Endothelial cell of umbilical vein (primary cell): ENCODE data around the gene EHD1. TPM values are rescaled to one million over a fixed set of nuclear protein-coding genes. Genes with fewer than 3 reads are reported as not detected.

Source experiments
- BruUV-seq: library from RNA; stranded (reverse); fragments of 400-500 nt; replicated peaks from 2 replicates; lab custom pipeline; 2021; lab: Mats Ljungman, UMichigan
- CTCF ChIA-PET: fragments of 300-600, 350-600 bp; sonication (Branson Sonifier 250); formaldehyde crosslinking; loops from one replicate; lab custom pipeline; 2021; ENCODE audit warnings: antibody characterized with exemption, inconsistent platforms; lab: Charles Lee
- POLR2A ChIA-PET: fragments of 300-600, 350-600 bp; sonication (Branson Sonifier 250); formaldehyde crosslinking; loops from one replicate; lab custom pipeline; 2021; ENCODE audit warnings: antibody characterized with exemption, inconsistent platforms; lab: Charles Lee
- DNase-seq: peaks from one replicate; pipeline ENCODE4 v3.0.0-alpha.2; 2011; ENCODE audit warnings: low read depth, low spot score
- FAIRE-seq: peaks from 2 replicates; lab custom pipeline; 2011; peaks lifted over from hg19 to GRCh38; lab: Jason Lieb, UNC
- H2AFZ ChIP-seq: 2 replicates; pipeline ENCODE4 v1.6.0; 2012; ENCODE audit warnings: low read depth, low read length, control low read depth, inconsistent platforms
- H3K27ac ChIP-seq: 2 replicates; pipeline ENCODE4 v1.5.1; 2011; ENCODE audit warnings: low read depth, mild to moderate bottlenecking, control low read depth, low read length, moderate library complexity; ENCODE audit not compliant: insufficient read depth
- H3K27me3 ChIP-seq, 2 experiments: 2 replicates each; pipeline versions ENCODE4 v1.6.0 to v1.6.1; 2011; ENCODE audit warnings: low read length in 2 of 2, mixed read lengths in 1 of 2; ENCODE audit not compliant: control insufficient read depth in 2 of 2, insufficient read depth in 2 of 2
- H3K36me3 ChIP-seq, 2 experiments: 2 replicates in 1 of 2; 3 replicates in 1 of 2; pipeline ENCODE4 v1.5.1; 2011; ENCODE audit warnings: low read length in 2 of 2, mild to moderate bottlenecking in 1 of 2, moderate library complexity in 1 of 2; ENCODE audit not compliant: control insufficient read depth in 2 of 2, insufficient read depth in 2 of 2; ENCODE audit errors: extremely low read depth in 1 of 2
- H3K4me1 ChIP-seq: 3 replicates; pipeline ENCODE4 v1.5.1; 2011; ENCODE audit warnings: mild to moderate bottlenecking, low read length; ENCODE audit not compliant: control insufficient read depth, insufficient read depth; ENCODE audit errors: extremely low read depth
- H3K4me2 ChIP-seq: 2 replicates; pipeline ENCODE4 v1.6.1; 2011; ENCODE audit warnings: low read length, control low read depth, mixed read lengths; ENCODE audit not compliant: insufficient read depth
- H3K4me3 ChIP-seq, 3 experiments: fragments of 200-600 bp in 1 of 3; sonication (generic), shearing (Covaris generic) in 1 of 3; replicated peaks in 1 of 3; 2 replicates each; pipeline ENCODE4 v1.5.1; 2011 to 2016; ENCODE audit warnings: control low read depth in 3 of 3, low read length in 3 of 3, mild to moderate bottlenecking in 2 of 3, inconsistent platforms in 1 of 3, low read depth in 1 of 3, moderate library complexity in 1 of 3; ENCODE audit not compliant: insufficient read depth in 1 of 3
- H3K79me2 ChIP-seq: 2 replicates; pipeline ENCODE4 v1.6.0; 2012; ENCODE audit warnings: low read length, inconsistent platforms; ENCODE audit not compliant: control insufficient read depth, insufficient read depth
- H3K9ac ChIP-seq: replicated peaks from 2 replicates; pipeline ENCODE3; 2011; ENCODE audit warnings: low read length, control low read depth; ENCODE audit not compliant: insufficient read depth; ENCODE audit errors: extremely low read depth
- H3K9me1 ChIP-seq: replicated peaks from 3 replicates; pipeline ENCODE4 v1.6.0; 2011; ENCODE audit warnings: mild to moderate bottlenecking, low read length; ENCODE audit not compliant: control insufficient read depth, insufficient read depth; ENCODE audit errors: extremely low read depth
- H3K9me3 ChIP-seq: replicated peaks from 2 replicates; pipeline ENCODE4 v1.5.1; 2012; ENCODE audit warnings: low read length, inconsistent platforms; ENCODE audit not compliant: control insufficient read depth, insufficient read depth
- H4K20me1 ChIP-seq: replicated peaks from 2 replicates; pipeline ENCODE3; 2011; ENCODE audit warnings: mild to moderate bottlenecking, low read length; ENCODE audit not compliant: control insufficient read depth, insufficient read depth; ENCODE audit errors: extremely low read depth
- CTCF ChIP-seq, 2 donors: IDR thresholded peaks; 1 replicate in 1 of 2; 2 replicates in 1 of 2; pipeline ENCODE4 v1.5.1; 2011; ENCODE audit warnings: low read length in 2 of 2, mild to moderate bottlenecking in 2 of 2, moderate library complexity in 2 of 2, control low read depth in 1 of 2, inconsistent platforms in 1 of 2, low read depth in 1 of 2; ENCODE audit not compliant: insufficient read depth in 1 of 2; ENCODE audit errors: extremely low read depth in 1 of 2
- EZH2 ChIP-seq: IDR thresholded peaks from 2 replicates; pipeline ENCODE4 v1.6.1; 2012; ENCODE audit warnings: borderline replicate concordance, low read depth, mild to moderate bottlenecking, moderate library complexity, low read length, inconsistent platforms; ENCODE audit not compliant: severe bottlenecking
- FOS ChIP-seq: IDR thresholded peaks from 2 replicates; pipeline ENCODE4 v1.6.1; 2011; ENCODE audit warnings: mild to moderate bottlenecking, low read length, moderate library complexity, borderline replicate concordance; ENCODE audit not compliant: insufficient read depth
- GATA2 ChIP-seq: IDR thresholded peaks from 2 replicates; pipeline ENCODE4 v1.7.0; 2011; ENCODE audit warnings: low read depth, mild to moderate bottlenecking, moderate library complexity, mixed read lengths, low read length; ENCODE audit not compliant: insufficient read length, insufficient read depth
- JUN ChIP-seq: IDR thresholded peaks from 2 replicates; pipeline ENCODE4 v1.6.1; 2011; ENCODE audit warnings: borderline replicate concordance, low read depth; ENCODE audit not compliant: insufficient read length, insufficient read depth
- MAX ChIP-seq: IDR thresholded peaks from 2 replicates; pipeline ENCODE4 v1.6.1; 2011; ENCODE audit not compliant: insufficient read depth, insufficient read length
- MYC ChIP-seq: IDR thresholded peaks from one replicate; pipeline ENCODE4 v1.6.1; 2011; ENCODE audit warnings: mild to moderate bottlenecking, low read depth, low read length
- POLR2A ChIP-seq: IDR thresholded peaks from 2 replicates; pipeline ENCODE4 v1.6.1; 2012; ENCODE audit warnings: low read depth, mild to moderate bottlenecking, control low read depth, low read length
- POLR2AphosphoS5 ChIP-seq: IDR thresholded peaks from 2 replicates; pipeline ENCODE4 v1.6.1; 2012; ENCODE audit warnings: low read depth, mild to moderate bottlenecking, control low read depth, low read length, moderate library complexity; ENCODE audit not compliant: insufficient read depth
- dilution Hi-C: fragments of 300-500 bp; cut with MboI; formaldehyde crosslinking; loops from one replicate; pipeline ENCODE4 v1.15.0; 2019; ENCODE audit warnings: low sequenced_read_pairs; ENCODE audit not compliant: extremely low pct_ligation_motif_present
- intact Hi-C: fragments of 100-400 bp; cut with micrococcal nuclease; formaldehyde crosslinking; loops from one replicate; pipeline ENCODE4 v1.10.0; 2022
- polyA plus RNA-seq, 4 experiments: library from polyadenylated mRNA; depleted of rRNA in 3 of 4; stranded (reverse) in 3 of 4; unstranded in 1 of 4; fragments of >200 nt; gene quantifications; 2 replicates each; pipeline versions ENCODE4 v1.2.1 to v1.2.3, GENCODE V29; 2011 to 2012; ENCODE audit warnings: missing spikeins in 1 of 4
- total RNA-seq: library from RNA; stranded (reverse); gene quantifications from 2 replicates; pipeline ENCODE4 v1.2.3, GENCODE V29; 2021

EHD1 gene
- total and polyA plus RNA-seq, 2 donors (not counting 3 experiments of a cell fraction or from before 2014, with no cell fraction given), result 109 to 136 TPM

DNA sequence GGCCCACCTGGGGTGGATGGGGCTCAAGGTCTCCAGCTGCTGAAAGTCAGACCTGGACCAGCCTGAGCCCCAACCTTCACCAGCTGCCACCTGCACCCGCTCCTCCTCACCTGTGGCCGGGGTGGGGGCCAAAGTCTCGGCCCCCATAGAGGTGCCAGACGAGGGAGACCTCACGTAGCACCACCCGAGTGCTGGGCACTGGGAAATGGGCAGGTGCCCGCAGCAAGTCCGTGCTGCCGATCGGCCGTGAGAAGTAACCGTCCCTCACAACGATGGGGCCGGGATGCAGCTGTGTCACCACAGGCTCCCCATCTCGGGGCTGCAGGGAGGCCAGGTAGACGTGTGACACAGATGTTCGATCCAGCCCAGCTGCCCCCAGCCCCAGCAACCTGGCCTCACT, 22.4 kb upstream of the EHD1 start:
- CTCF ChIA-PET, result interaction anchor here (1.4 kb wide), 1 partner anchor 14 kb away, joined by 3 read pairs; no protein-coding TSS in a partner anchor
- Histone ChIP-seq H3K9ac (no peak overlapping the region), H3K9me1 (no peaks in the 10 kb centered on the region), H3K4me2 (no peak overlapping the region), H3K27me3 (no peaks in the 10 kb centered on the region), H3K79me2 (no peaks in the 10 kb centered on the region), H3K4me1 (no peaks in the 10 kb centered on the region), H2AFZ (no peak overlapping the region), H3K27ac (no peak overlapping the region), H3K36me3 (peaks cover 0 to 43% of the 10 kb centered on the region in 2 experiments), H3K4me3 (no peak overlapping the region), H4K20me1 (no peaks in the 10 kb centered on the region), H3K9me3 (no peaks in the 10 kb centered on the region)
- FAIRE-seq (no peak), DNase-seq (no peak)
- intact Hi-C loops (no loop called here), dilution Hi-C loops (no loop called here)
- no TSS peak for BruUV-seq
- POLR2A ChIA-PET, result no interaction called here
- TF ChIP-seq JUN, result no peak
- no peak for TF ChIP-seq GATA2
- TF ChIP-seq FOS, result no peak
- no peak for TF ChIP-seq POLR2A
- no peak for TF ChIP-seq MAX
- TF ChIP-seq EZH2, result no peak
- no peak for TF ChIP-seq POLR2AphosphoS5
- TF ChIP-seq MYC, result no peak
- TF ChIP-seq CTCF (IDR thresholded peaks at IDR 0.05; ENCODE audit: extremely low read depth in 1 of 2, insufficient read depth in 1 of 2, low read depth in 1 of 2, low read length in 2 of 2), result no peak
